OCI-LY7 (cell line): Measurements from ENCODE around the gene CARD11. TPM values are rescaled to one million over a fixed set of nuclear protein-coding genes. Genes with fewer than 3 reads are reported as not detected.

Experiments used
- BruUV-seq: library from RNA; stranded (reverse); fragments of 400-500 nt; replicated peaks from 2 replicates; lab custom pipeline; 2021; lab: Mats Ljungman, UMichigan
- CTCF ChIA-PET: fragments of 300-600 bp; sonication (Branson Sonifier 250); formaldehyde crosslinking; loops from one replicate; lab custom pipeline; 2022; ENCODE audit warnings: antibody characterized with exemption; ENCODE audit not compliant: unreplicated experiment; lab: Charles Lee
- POLR2A ChIA-PET: fragments of 300-600 bp; sonication (Branson Sonifier 250); formaldehyde crosslinking; loops from one replicate; lab custom pipeline; 2022; ENCODE audit warnings: antibody characterized with exemption; lab: Charles Lee
- DNase-seq: peaks from one replicate; pipeline ENCODE4 v3.0.0-alpha.2; 2015; ENCODE audit warnings: low spot score
- H2AFZ ChIP-seq: fragments of 200-600 bp; sonication (generic), shearing (Covaris generic); 2 replicates; pipeline ENCODE4 v1.6.1; 2014; ENCODE audit warnings: mild to moderate bottlenecking, antibody characterized with exemption, low read length, moderate library complexity
- H3K27ac ChIP-seq: fragments of 200-600 bp; sonication (generic); 2 replicates; pipeline ENCODE4 v1.5.1; 2014; ENCODE audit warnings: mixed run types, low read depth, mild to moderate bottlenecking, moderate library complexity, low read length, inconsistent platforms; ENCODE audit not compliant: poor library complexity, severe bottlenecking
- H3K36me3 ChIP-seq: fragments of 200-600 bp; sonication (generic); 2 replicates; pipeline ENCODE4 v1.6.1; 2014; ENCODE audit warnings: mild to moderate bottlenecking, antibody characterized with exemption, low read length, moderate library complexity, mixed read lengths; ENCODE audit not compliant: insufficient read depth
- H3K4me1 ChIP-seq: fragments of 200-600 bp; sonication (generic); 2 replicates; pipeline ENCODE4 v1.5.1; 2014; ENCODE audit warnings: mild to moderate bottlenecking, low read length; ENCODE audit not compliant: insufficient read depth, poor library complexity, severe bottlenecking
- H3K4me2 ChIP-seq: fragments of 200-600 bp; sonication (generic); 2 replicates; pipeline ENCODE4 v1.6.1; 2014; ENCODE audit warnings: mild to moderate bottlenecking, low read length
- H3K4me3 ChIP-seq: fragments of 200-600 bp; sonication (generic); 2 replicates; pipeline ENCODE4 v1.5.1; 2014; ENCODE audit warnings: mild to moderate bottlenecking, low read depth, low read length; ENCODE audit not compliant: poor library complexity, severe bottlenecking
- H3K79me2 ChIP-seq: fragments of 200-600 bp; sonication (generic); 2 replicates; pipeline ENCODE4 v1.6.1; 2016; ENCODE audit warnings: low read depth, mild to moderate bottlenecking, low read length, moderate library complexity, mixed read lengths; ENCODE audit not compliant: insufficient read depth
- H3K9me2 ChIP-seq: fragments of 200-600 bp; sonication (generic); 2 replicates; pipeline ENCODE4 v1.6.1; 2016; ENCODE audit warnings: mild to moderate bottlenecking, low read length, mixed read lengths; ENCODE audit not compliant: insufficient read depth
- H3K9me3 ChIP-seq: fragments of 200-600 bp; sonication (generic); 2 replicates; pipeline ENCODE4 v1.6.1; 2014; ENCODE audit warnings: mild to moderate bottlenecking, mixed run types, low read length, mixed read lengths
- H4K20me1 ChIP-seq: fragments of 200-600 bp; sonication (generic); 2 replicates; pipeline ENCODE4 v1.6.1; 2014; ENCODE audit warnings: mild to moderate bottlenecking, antibody characterized with exemption, low read length, moderate library complexity, mixed read lengths; ENCODE audit not compliant: insufficient read depth
- EZH2phosphoT487 ChIP-seq: fragments of 200-600 bp; sonication (generic); IDR thresholded peaks from 2 replicates; pipeline ENCODE4 v1.6.1; 2018; ENCODE audit warnings: low read depth, borderline replicate concordance, mild to moderate bottlenecking, mixed run types, antibody characterized with exemption, low read length, moderate library complexity, mixed read lengths
- intact Hi-C: fragments of 100-400 bp; cut with micrococcal nuclease; formaldehyde crosslinking; loops from one replicate; pipeline ENCODE4 v1.10.0; 2022; ENCODE audit not compliant: unreplicated experiment
- total RNA-seq, 2 experiments: library from RNA; depleted of rRNA in 1 of 2; stranded (reverse); fragments of >200 nt in 1 of 2; shearing (Covaris generic) in 1 of 2; gene quantifications; 2 replicates each; pipeline ENCODE4 v1.2.3, GENCODE V29; 2014 to 2022
- TF ChIP-seq, protein P1 (sequence below): fragments of 200-600 bp; sonication (generic); conservative IDR thresholded peaks from 2 replicates; pipeline ENCODE4 v1.5.1; 2014; ENCODE audit warnings: mild to moderate bottlenecking, antibody characterized with exemption, low read length, moderate library complexity, mixed read lengths

The CARD11 gene
- total RNA-seq, 2 experiments from 2014 or later, result 33.8 to 63.5 TPM

DNA sequence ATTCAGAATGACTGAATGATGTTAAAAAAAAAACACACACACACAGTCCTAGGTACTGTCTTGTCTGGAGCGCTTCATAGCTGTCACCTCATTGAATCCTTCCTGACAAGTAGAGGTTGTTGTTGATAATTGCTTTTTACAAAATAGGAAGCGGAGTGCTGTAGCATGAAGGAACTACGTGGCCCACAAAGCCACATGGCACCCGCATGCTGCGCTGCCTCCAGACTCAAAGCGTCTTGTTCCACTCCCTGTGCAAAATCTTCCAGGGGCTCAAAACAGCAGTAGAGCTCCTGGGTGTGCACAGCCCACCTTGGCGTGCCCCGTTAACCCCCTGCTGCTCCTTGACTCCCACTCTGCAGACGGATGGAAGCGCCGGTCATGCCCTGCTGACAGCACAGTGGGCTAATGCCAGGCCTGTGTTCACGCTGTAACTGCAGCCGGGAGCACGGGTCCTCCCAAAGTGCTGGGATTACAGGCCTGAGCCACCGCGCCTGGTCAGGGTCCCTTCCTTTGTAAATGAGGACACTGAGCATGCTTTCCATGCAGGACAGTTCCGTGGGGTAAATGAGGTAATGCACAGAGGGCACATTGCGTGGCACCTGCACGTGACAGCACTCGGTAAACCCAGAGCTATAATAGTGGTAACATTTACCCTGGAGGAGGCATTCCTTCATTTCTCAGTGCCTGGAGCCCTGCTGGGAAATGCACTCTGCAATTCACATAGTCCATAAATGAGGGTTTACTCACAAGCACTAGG, 108.5 kb downstream of the CARD11 start:
- no peaks in the 10 kb centered on the region for H3K9me2 ChIP-seq
- no peaks in the 10 kb centered on the region for H4K20me1 ChIP-seq
- CTCF ChIA-PET, result no interaction called here
- H3K79me2 ChIP-seq, result no peaks in the 10 kb centered on the region
- H3K27ac ChIP-seq, result no peak overlapping the region
- BruUV-seq, result no TSS peak
- H3K9me3 ChIP-seq, result no peaks in the 10 kb centered on the region
- TF ChIP-seq EZH2phosphoT487, result no peak
- TF ChIP-seq, protein P1, sequence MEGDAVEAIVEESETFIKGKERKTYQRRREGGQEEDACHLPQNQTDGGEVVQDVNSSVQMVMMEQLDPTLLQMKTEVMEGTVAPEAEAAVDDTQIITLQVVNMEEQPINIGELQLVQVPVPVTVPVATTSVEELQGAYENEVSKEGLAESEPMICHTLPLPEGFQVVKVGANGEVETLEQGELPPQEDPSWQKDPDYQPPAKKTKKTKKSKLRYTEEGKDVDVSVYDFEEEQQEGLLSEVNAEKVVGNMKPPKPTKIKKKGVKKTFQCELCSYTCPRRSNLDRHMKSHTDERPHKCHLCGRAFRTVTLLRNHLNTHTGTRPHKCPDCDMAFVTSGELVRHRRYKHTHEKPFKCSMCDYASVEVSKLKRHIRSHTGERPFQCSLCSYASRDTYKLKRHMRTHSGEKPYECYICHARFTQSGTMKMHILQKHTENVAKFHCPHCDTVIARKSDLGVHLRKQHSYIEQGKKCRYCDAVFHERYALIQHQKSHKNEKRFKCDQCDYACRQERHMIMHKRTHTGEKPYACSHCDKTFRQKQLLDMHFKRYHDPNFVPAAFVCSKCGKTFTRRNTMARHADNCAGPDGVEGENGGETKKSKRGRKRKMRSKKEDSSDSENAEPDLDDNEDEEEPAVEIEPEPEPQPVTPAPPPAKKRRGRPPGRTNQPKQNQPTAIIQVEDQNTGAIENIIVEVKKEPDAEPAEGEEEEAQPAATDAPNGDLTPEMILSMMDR, result no peak
- no peak overlapping the region for H3K4me2 ChIP-seq
- intact Hi-C loops, result no loop called here
- no peak overlapping the region for H2AFZ ChIP-seq
- H3K4me1 ChIP-seq, result no peaks in the 10 kb centered on the region
- POLR2A ChIA-PET, result interaction anchor here (0.5 kb wide), 2 partner anchors 22 to 153 kb away, joined by 3 read pairs; no protein-coding TSS in a partner anchor
- H3K4me3 ChIP-seq, result no peak overlapping the region
- DNase-seq, result no peak
- peaks cover 54% of the 10 kb centered on the region for H3K36me3 ChIP-seq

DNA sequence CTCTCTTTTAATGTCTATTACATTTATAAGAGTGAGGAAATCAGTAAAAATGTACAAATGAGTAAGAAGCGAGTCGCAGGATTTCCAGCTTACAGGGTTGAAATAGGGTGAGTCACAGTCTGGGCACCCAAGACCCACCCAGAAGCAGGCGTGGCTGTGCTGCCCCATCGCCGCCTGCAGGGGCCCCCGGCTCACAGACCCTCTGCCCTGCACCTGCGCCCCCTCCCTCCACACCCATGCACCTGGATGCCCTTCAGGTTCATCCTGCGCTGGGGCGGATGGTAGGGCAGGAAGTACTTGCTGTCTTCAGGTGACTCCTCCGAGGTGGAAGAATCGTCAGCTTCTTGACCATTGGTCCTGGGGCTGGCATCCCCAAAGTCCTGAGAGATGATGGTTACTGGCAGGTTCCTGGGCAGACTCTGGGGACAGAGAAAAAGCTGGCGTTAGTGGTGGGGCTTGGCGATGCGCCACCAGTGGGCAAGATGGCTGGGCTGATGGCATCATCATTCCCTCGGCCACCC, 109.4 kb downstream of the CARD11 start:
- POLR2A ChIA-PET, result interaction anchor here (0.5 kb wide), 2 partner anchors 23 to 154 kb away, joined by 3 read pairs; no protein-coding TSS in a partner anchor
- TF ChIP-seq EZH2phosphoT487, result no peak
- TF ChIP-seq, protein P1, result no peak
- peaks cover 46% of the 10 kb centered on the region for H3K36me3 ChIP-seq
- H4K20me1 ChIP-seq, result no peaks in the 10 kb centered on the region
- H3K27ac ChIP-seq, result no peak overlapping the region
- no peak overlapping the region for H3K4me2 ChIP-seq
- H2AFZ ChIP-seq, result no peak overlapping the region
- H3K79me2 ChIP-seq, result no peaks in the 10 kb centered on the region
- intact Hi-C loops, result no loop called here
- H3K9me3 ChIP-seq, result no peaks in the 10 kb centered on the region
- H3K4me3 ChIP-seq, result no peak overlapping the region
- DNase-seq, result no peak
- no peaks in the 10 kb centered on the region for H3K9me2 ChIP-seq
- H3K4me1 ChIP-seq, result no peaks in the 10 kb centered on the region
- no TSS peak for BruUV-seq
- CTCF ChIA-PET, result no interaction called here
